Cardiac fibroblast (primary cell): Measurements from ENCODE around the gene CD44.

Experiments used
- DNase-seq, 2 donors: peaks; one replicate each; pipeline versions ENCODE4 v3.0.0 to v3.0.0-alpha.2; 2010; ENCODE audit warnings: low read depth in 2 of 2
- H3K4me3 ChIP-seq, 2 donors: replicated peaks in 1 of 2; 1 replicate in 1 of 2; 2 replicates in 1 of 2; pipeline ENCODE4 v1.5.1; 2011; ENCODE audit warnings: low read depth in 2 of 2, low read length in 2 of 2, mild to moderate bottlenecking in 2 of 2, moderate library complexity in 1 of 2
- TF ChIP-seq, protein P1 (sequence below): IDR thresholded peaks from one replicate; pipeline ENCODE4 v1.5.1; 2011; ENCODE audit warnings: low read depth, mild to moderate bottlenecking, low read length, inconsistent platforms

Gene CD44

DNA sequence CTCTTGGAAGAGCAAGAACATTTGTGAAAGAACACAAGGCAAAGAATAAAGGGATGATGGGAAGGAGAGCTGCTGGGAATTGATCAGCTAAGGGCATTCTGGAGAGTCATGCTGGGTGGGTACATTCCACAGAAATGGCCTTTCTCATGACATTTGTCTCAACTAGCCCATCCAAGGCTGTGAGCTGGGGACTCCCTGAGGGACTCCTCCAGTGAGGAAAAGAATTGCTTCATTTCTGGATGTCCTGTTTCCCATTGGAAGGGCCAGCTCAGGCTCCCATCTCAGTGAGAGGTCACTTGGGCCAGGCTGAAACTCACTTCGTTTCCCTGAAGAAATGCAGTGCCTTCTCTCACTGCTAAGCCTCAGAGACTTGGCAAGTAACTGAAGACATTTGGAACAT, 106.8 kb downstream of the CD44 start:
- H3K4me3 ChIP-seq = no peak overlapping the region
- TF ChIP-seq, protein P1, sequence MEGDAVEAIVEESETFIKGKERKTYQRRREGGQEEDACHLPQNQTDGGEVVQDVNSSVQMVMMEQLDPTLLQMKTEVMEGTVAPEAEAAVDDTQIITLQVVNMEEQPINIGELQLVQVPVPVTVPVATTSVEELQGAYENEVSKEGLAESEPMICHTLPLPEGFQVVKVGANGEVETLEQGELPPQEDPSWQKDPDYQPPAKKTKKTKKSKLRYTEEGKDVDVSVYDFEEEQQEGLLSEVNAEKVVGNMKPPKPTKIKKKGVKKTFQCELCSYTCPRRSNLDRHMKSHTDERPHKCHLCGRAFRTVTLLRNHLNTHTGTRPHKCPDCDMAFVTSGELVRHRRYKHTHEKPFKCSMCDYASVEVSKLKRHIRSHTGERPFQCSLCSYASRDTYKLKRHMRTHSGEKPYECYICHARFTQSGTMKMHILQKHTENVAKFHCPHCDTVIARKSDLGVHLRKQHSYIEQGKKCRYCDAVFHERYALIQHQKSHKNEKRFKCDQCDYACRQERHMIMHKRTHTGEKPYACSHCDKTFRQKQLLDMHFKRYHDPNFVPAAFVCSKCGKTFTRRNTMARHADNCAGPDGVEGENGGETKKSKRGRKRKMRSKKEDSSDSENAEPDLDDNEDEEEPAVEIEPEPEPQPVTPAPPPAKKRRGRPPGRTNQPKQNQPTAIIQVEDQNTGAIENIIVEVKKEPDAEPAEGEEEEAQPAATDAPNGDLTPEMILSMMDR = no peak
- DNase-seq = no peak

DNA sequence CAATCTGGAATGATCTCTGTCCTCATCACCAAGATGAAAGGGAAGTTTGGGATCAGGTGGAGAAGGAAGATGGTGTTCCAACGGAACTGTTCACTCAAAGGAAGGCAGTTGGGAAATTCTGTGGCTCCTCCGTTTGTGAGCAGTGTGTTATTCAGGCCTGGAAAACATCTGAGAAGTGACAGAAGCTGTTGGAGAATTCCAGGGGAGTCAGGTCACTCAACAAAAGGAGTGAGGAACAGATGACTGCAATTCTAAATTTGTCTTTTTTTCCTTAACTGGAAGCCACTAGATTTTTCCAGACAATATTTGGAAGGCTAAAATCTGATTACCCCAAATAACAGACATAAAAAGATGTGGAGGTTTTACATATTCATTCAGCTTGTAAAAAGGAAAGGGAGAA, 107.8 kb downstream of the CD44 start:
- no peak overlapping the region for H3K4me3 ChIP-seq
- TF ChIP-seq, protein P1 = no peak
- peak; percentile 49 to 62 for DNase-seq

DNA sequence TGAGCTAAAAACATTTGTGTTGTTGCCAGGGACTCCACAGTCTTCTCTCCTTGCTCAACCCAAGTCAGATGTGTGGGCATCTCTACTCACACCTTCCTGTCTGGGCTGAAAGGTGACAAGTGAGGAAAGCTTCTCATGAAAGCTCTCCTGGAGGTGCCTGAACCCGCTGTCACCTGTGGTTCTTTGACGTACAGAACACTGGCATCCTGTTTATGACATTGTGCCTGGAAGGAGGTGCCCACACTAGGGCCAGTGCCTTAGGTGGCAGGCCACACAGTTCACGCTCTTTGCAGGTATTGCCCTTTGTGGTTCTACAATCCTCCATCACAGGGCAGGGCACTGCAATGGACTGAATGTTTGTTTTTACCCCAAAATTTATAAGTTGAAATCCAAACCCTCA, 108.5 kb downstream of the CD44 start:
- TF ChIP-seq, protein P1 = no peak
- no peak overlapping the region for H3K4me3 ChIP-seq
- no peak for DNase-seq

DNA sequence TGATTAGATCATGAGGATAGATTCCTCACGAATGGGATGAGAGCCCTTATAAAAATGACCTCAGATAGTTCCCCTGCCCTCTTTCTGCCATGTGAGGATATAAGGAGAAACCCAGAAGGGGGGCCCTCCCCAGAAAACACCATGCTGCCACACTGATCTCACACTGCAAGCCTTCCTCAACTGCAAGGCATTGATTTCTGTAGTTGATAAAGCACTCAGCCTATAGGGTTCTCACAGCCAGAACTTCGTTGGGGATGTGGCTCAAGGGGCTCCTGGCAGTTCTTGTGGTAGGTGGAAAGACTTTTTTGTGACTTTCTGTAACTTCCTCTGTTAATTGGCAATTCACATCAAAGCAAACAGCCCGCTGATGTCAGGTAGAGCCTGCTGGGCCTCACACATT, 108.9 kb downstream of the CD44 start:
- no peak overlapping the region for H3K4me3 ChIP-seq
- no peak for DNase-seq
- TF ChIP-seq, protein P1 = no peak

DNA sequence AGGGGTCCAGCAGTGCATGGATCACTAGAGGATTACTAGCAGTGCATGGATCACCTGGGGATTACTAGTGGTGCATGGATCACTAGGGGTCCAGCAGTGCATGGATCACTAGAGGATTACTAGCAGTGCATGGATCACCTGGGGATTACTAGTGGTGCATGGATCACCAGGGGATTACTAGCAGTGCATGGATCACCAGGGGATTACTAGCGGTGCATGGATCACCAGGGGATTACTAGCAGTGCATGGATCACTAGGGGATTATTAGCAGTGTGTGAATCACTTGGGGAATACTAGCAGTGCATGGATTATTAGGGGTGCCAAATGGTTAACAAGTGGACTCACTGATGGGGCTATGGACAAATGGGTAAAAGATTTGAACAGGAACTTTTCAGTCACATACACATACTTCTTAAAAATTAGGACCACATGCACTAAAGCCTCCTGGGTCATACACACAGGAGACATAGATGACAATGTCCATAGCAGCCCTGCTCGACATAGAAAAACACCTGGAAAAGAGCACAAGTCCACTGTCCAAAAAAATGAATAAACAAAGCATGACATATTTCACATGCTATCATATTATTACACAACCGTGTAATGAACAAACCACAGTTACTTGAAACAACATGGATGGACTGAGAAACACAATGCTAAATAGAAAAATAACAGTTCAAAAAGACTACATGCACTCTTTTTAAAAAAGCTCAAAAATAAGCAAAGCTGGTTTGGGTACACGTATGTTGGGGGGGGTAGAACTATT, 109.8 kb downstream of the CD44 start:
- DNase-seq = no peak
- no peak overlapping the region for H3K4me3 ChIP-seq
- TF ChIP-seq, protein P1 = no peak

DNA sequence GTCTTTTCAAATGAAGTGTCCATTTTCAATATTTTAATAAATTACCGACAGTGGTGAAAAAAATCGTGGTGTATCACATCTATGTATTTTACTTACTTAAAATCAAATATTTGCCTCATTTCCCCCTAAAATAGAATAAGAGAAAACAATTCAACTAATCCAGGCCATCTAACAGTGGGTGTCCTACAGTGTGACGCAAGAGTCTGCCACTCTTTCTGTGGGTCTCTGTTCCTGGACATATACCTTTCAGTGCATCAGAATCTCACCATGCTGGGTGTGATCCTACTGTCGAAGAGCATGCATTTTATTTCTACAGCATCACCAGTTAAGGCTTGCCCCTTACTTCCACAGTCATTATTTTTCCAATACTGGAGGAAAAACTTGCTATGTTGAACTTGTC, 111.2 kb downstream of the CD44 start:
- H3K4me3 ChIP-seq = no peak overlapping the region
- DNase-seq = no peak
- TF ChIP-seq, protein P1 = no peak

DNA sequence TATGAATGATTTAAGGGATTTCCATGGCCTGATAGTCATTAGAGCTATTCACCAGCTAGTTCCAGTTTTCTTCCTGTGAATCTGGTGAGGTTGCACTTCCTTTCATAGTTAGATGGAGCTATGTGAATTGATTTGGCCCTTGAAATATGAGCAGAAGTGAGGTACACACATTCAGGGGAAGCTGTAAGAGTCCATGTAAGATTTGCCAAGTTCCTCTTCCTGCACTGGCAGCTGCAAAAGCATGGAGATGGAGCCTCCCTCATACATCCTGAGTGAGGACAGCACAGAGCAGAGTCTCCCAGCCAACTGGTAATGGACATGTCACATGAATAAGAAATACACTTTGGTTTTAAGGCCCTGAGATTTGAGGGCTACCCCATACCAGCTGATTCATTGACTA, 111.7 kb downstream of the CD44 start:
- no peak overlapping the region for H3K4me3 ChIP-seq
- TF ChIP-seq, protein P1 = no peak
- DNase-seq = no peak
